AG10803 (cell line): Measurements from ENCODE around the gene BUD23.

ENCODE experiments used
- DNase-seq: peaks from one replicate; pipeline ENCODE4 v3.0.0; 2010; ENCODE audit warnings: low read depth
- H3K4me3 ChIP-seq: 2 replicates; pipeline ENCODE4 v1.5.1; 2011; ENCODE audit warnings: mild to moderate bottlenecking, low read length, control low read depth
- TF ChIP-seq, protein P1 (sequence below): conservative IDR thresholded peaks from 2 replicates; pipeline ENCODE4 v1.5.1; 2011; ENCODE audit warnings: mild to moderate bottlenecking, low read length, control low read depth, inconsistent platforms

Gene BUD23

GRCh38 chr7:73740771-73741170 is 57.4 kb downstream of the BUD23 start:
- TF ChIP-seq, protein P1, sequence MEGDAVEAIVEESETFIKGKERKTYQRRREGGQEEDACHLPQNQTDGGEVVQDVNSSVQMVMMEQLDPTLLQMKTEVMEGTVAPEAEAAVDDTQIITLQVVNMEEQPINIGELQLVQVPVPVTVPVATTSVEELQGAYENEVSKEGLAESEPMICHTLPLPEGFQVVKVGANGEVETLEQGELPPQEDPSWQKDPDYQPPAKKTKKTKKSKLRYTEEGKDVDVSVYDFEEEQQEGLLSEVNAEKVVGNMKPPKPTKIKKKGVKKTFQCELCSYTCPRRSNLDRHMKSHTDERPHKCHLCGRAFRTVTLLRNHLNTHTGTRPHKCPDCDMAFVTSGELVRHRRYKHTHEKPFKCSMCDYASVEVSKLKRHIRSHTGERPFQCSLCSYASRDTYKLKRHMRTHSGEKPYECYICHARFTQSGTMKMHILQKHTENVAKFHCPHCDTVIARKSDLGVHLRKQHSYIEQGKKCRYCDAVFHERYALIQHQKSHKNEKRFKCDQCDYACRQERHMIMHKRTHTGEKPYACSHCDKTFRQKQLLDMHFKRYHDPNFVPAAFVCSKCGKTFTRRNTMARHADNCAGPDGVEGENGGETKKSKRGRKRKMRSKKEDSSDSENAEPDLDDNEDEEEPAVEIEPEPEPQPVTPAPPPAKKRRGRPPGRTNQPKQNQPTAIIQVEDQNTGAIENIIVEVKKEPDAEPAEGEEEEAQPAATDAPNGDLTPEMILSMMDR, result no peak
- no peak overlapping the region for H3K4me3 ChIP-seq
- DNase-seq, result no peak

- TF ChIP-seq, protein P1, result no peak
- no peak for DNase-seq
These were observed 58.2 kb downstream of the BUD23 start for GRCh38 chr7:73741600-73741999.

GRCh38 chr7:73742338-73742752 is 58.9 kb downstream of the BUD23 start:
- H3K4me3 ChIP-seq, result no peak overlapping the region
- TF ChIP-seq, protein P1, result no peak
- DNase-seq, result no peak

More at GRCh38 chr7:73741600-73741999, 58.2 kb downstream of the BUD23 start:
- H3K4me3 ChIP-seq, result no peak overlapping the region

DNA sequence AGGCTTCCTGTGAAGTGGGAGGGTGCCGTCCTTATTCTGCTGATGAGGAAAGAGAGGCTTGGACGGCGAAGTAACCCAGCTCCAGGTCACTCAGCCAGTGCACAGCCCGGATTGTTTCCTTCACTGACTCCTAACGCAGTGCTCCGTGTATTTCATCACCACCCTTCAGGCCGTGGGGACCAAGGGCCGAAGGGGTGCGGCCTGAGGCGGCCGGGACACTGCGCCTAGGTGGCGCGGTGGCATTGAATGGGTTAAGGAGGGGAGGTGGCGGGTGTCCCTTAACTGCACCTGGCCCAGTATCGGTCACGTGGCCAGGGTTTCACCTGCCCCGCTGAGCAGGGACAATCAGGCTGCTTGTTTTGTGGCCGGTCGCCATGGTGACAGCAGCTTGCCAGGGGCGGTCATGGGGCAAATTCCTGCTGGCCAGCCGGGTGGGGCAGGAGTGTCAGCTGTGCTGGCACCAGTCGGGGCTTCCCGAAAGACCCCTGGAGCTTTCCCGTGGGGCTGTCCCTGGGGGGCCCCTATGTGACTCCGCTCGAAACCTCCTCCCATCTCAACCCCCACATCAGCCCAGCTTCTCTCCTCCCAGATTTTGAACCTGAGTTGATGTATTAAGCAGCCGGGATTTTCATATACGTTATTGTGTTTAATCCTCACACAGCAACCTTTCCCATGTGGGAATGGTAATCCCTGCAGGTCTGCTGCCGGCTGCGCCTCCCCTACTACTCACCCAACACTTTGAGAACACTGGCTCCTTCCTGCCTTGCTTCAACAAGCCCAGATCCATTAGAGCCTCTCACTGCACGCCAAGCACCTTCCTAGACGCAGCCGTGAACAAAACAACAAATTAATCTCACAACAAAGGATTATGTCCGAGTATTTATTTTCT is 59.6 kb downstream of the BUD23 start:
- TF ChIP-seq, protein P1, result no peak
- H3K4me3 ChIP-seq, result no peak overlapping the region
- DNase-seq, result no peak

DNA sequence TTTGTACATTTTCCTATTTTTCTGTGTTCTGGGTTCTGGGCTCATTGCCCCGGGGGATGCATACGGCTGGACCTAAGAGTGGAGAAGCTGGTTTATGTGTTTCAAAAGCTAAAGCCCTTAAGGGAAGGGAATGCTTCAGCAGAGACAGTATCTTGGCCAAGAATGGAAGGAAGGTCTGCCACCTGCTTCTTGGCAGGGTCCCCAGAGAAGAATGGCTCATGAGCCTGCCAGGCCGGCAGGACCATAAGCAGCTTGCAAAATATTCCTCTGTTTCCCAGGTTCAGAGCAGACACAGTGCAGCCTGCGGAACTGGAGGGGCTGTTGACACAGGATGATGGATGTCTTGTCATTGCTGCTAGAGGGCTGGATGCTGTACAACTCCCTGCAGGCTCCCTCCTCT is 63.0 kb downstream of the BUD23 start:
- no peak for DNase-seq
- TF ChIP-seq, protein P1, result no peak
- H3K4me3 ChIP-seq, result no peak overlapping the region
